K562 (cell line): Measurements from ENCODE around the gene PRKD2.

ENCODE experiments used
- EZH2 ChIP-seq: IDR thresholded peaks from 2 replicates; pipeline ENCODE4 v1.6.1; 2012; ENCODE audit warnings: low read depth, mild to moderate bottlenecking, inconsistent platforms, low read length, borderline replicate concordance
- SRF ChIP-seq, 2 experiments: fragments of 250-450, 450-650 bp in 1 of 2; sonication (Bioruptor Pico) in 1 of 2; sonication (generic) in 1 of 2; formaldehyde crosslinking; IDR thresholded peaks; 2 replicates each; pipeline versions ENCODE4 v1.5.0 to v1.5.1; 2020 to 2022; ENCODE audit warnings: mild to moderate bottlenecking in 1 of 2, missing genetic modification reagents in 1 of 2
- ZNF77 ChIP-seq: fragments of 250-450 bp; sonication (Bioruptor Pico); IDR thresholded peaks from 2 replicates; pipeline ENCODE4 v1.5.0; 2020

- TF ChIP-seq ZNF77 (no peak), SRF (CRISPR knock-in tag; IDR thresholded peaks at IDR 0.05) (no peak), EZH2 (no peak)
Measured at GRCh38 chr19:46687438-46688145, 29.3 kb downstream of the PRKD2 start.
